Neural progenitor cell (in vitro differentiated cells): ENCODE results near the gene SCMH1. TPM values are rescaled to one million over a fixed set of nuclear protein-coding genes. Genes with fewer than 3 reads are reported as not detected.

Experiments used
- DNase-seq: peaks from one replicate; pipeline ENCODE4 v3.0.0-alpha.2; 2016; ENCODE audit warnings: low spot score
- H2AFZ ChIP-seq: fragments of 200-600 bp; sonication (generic); replicated peaks from 2 replicates; pipeline ENCODE4 v1.6.1; 2016; ENCODE audit warnings: antibody characterized with exemption
- H3F3A ChIP-seq: fragments of 200-600 bp; sonication (generic); 2 replicates; pipeline ENCODE4 v1.6.1; 2016; ENCODE audit warnings: antibody characterized with exemption, low read depth
- H3K27ac ChIP-seq: fragments of 200-600 bp; sonication (generic); 2 replicates; pipeline ENCODE4 v1.5.1; 2016; ENCODE audit warnings: mild to moderate bottlenecking
- H3K27me3 ChIP-seq: fragments of 200-600 bp; sonication (generic); 2 replicates; pipeline ENCODE4 v1.6.1; 2016; ENCODE audit warnings: mild to moderate bottlenecking, moderate library complexity
- H3K36me3 ChIP-seq: fragments of 200-600 bp; sonication (generic); 2 replicates; pipeline ENCODE4 v1.5.1; 2016
- H3K4me1 ChIP-seq: fragments of 200-600 bp; sonication (generic); 2 replicates; pipeline ENCODE4 v1.6.1; 2016; ENCODE audit warnings: mixed run types
- H3K4me2 ChIP-seq: fragments of 200-600 bp; sonication (generic); 2 replicates; pipeline ENCODE4 v1.6.1; 2016
- H3K4me3 ChIP-seq: fragments of 200-600 bp; sonication (generic); 2 replicates; pipeline ENCODE4 v1.5.1; 2016
- H3K79me2 ChIP-seq: fragments of 200-600 bp; sonication (generic); 2 replicates; pipeline ENCODE4 v1.6.1; 2016; ENCODE audit warnings: low read depth
- H3K9ac ChIP-seq: fragments of 200-600 bp; sonication (generic); 2 replicates; pipeline ENCODE4 v1.6.1; 2016
- H3K9me3 ChIP-seq: fragments of 200-600 bp; sonication (generic); 2 replicates; pipeline ENCODE4 v1.5.1; 2016; ENCODE audit warnings: low read depth
- H4K20me1 ChIP-seq: fragments of 200-600 bp; sonication (generic); 2 replicates; pipeline ENCODE4 v1.6.1; 2016; ENCODE audit warnings: low read depth
- H3K27ac Mint-ChIP-seq: 3 replicates; pipeline ENCODE4 v1.8.0; 2021; ENCODE audit warnings: mixed read lengths
- H3K27me3 Mint-ChIP-seq: 2 replicates; pipeline ENCODE4 v1.8.0; 2022; ENCODE audit warnings: low read depth, mild to moderate bottlenecking, inconsistent platforms, moderate library complexity, mixed read lengths; ENCODE audit not compliant: insufficient read depth
- H3K36me3 Mint-ChIP-seq: 3 replicates; pipeline ENCODE4 v1.8.0; 2021; ENCODE audit warnings: mixed read lengths
- H3K4me1 Mint-ChIP-seq: 3 replicates; pipeline ENCODE4 v1.8.0; 2021; ENCODE audit warnings: mixed read lengths
- H3K4me3 Mint-ChIP-seq: 3 replicates; pipeline ENCODE4 v1.8.0; 2021; ENCODE audit warnings: mild to moderate bottlenecking, moderate library complexity, mixed read lengths
- H3K9me3 Mint-ChIP-seq: 3 replicates; pipeline ENCODE4 v1.8.0; 2020; ENCODE audit warnings: mixed read lengths
- EZH2 ChIP-seq: fragments of 200-600 bp; sonication (generic); IDR thresholded peaks from 2 replicates; pipeline ENCODE4 v1.6.1; 2017; ENCODE audit warnings: antibody characterized with exemption, mild to moderate bottlenecking, moderate library complexity
- EZH2phosphoT487 ChIP-seq: fragments of 200-600 bp; sonication (generic); IDR thresholded peaks from 2 replicates; pipeline ENCODE4 v1.6.1; 2017; ENCODE audit warnings: antibody characterized with exemption
- total RNA-seq: library from RNA; depleted of rRNA; stranded (reverse); fragments of >200 nt; gene quantifications from 2 replicates; pipeline ENCODE4 v1.2.3, GENCODE V29; 2015; ENCODE audit warnings: low replicate concordance
- TF ChIP-seq, protein P1 (sequence below): fragments of 200-600 bp; sonication (generic); IDR thresholded peaks from 2 replicates; pipeline ENCODE4 v1.5.1; 2017; ENCODE audit warnings: antibody characterized with exemption, mild to moderate bottlenecking

SCMH1 gene
- total RNA-seq, 1 donor from 2014 or later = 16.1 TPM

DNA sequence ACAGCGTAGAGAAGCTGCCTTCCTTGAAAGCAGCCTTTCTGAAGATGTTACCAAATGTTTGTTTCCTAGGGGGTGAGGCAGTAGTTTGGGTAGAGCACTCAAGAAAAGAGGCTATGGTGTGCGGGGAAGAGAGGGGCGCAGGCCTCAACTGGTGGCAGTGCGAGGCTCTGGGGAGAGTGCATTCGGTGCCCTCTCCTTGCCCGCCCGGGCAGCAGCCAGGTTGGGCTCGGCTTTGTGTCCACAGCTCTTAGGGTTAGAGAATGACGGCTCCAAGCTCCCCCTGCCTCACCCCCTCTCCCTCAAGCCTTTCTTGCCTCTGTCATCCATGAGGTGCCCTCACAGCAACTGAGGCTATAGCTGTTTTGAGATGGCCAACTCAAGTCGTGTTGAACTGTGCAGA lies 219.7 kb downstream of the SCMH1 start:
- DNase-seq = no peak
- peaks cover 5% of the 10 kb centered on the region for H3K4me1 ChIP-seq
- TF ChIP-seq EZH2phosphoT487 = no peak
- TF ChIP-seq, protein P1, sequence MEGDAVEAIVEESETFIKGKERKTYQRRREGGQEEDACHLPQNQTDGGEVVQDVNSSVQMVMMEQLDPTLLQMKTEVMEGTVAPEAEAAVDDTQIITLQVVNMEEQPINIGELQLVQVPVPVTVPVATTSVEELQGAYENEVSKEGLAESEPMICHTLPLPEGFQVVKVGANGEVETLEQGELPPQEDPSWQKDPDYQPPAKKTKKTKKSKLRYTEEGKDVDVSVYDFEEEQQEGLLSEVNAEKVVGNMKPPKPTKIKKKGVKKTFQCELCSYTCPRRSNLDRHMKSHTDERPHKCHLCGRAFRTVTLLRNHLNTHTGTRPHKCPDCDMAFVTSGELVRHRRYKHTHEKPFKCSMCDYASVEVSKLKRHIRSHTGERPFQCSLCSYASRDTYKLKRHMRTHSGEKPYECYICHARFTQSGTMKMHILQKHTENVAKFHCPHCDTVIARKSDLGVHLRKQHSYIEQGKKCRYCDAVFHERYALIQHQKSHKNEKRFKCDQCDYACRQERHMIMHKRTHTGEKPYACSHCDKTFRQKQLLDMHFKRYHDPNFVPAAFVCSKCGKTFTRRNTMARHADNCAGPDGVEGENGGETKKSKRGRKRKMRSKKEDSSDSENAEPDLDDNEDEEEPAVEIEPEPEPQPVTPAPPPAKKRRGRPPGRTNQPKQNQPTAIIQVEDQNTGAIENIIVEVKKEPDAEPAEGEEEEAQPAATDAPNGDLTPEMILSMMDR = no peak
- Mint-ChIP-seq H3K36me3 (peaks cover 18% of the 10 kb centered on the region), H3K27me3 (peaks cover 7% of the 10 kb centered on the region), H3K27ac (peak overlapping the region; percentile 15), H3K9me3 (no peaks in the 10 kb centered on the region), H3K4me1 (peaks cover 15% of the 10 kb centered on the region), H3K4me3 (no peak overlapping the region)
- no peaks in the 10 kb centered on the region for H3K9me3 ChIP-seq
- H3F3A ChIP-seq = peaks cover 14% of the 10 kb centered on the region
- no peak overlapping the region for H3K4me2 ChIP-seq
- H3K79me2 ChIP-seq = no peaks in the 10 kb centered on the region
- H3K36me3 ChIP-seq = no peaks in the 10 kb centered on the region
- no peak overlapping the region for H3K4me3 ChIP-seq
- H3K27me3 ChIP-seq = no peaks in the 10 kb centered on the region
- peaks cover 6% of the 10 kb centered on the region for H4K20me1 ChIP-seq
- no peak overlapping the region for H2AFZ ChIP-seq
- H3K9ac ChIP-seq = no peak overlapping the region
- H3K27ac ChIP-seq = no peak overlapping the region

DNA sequence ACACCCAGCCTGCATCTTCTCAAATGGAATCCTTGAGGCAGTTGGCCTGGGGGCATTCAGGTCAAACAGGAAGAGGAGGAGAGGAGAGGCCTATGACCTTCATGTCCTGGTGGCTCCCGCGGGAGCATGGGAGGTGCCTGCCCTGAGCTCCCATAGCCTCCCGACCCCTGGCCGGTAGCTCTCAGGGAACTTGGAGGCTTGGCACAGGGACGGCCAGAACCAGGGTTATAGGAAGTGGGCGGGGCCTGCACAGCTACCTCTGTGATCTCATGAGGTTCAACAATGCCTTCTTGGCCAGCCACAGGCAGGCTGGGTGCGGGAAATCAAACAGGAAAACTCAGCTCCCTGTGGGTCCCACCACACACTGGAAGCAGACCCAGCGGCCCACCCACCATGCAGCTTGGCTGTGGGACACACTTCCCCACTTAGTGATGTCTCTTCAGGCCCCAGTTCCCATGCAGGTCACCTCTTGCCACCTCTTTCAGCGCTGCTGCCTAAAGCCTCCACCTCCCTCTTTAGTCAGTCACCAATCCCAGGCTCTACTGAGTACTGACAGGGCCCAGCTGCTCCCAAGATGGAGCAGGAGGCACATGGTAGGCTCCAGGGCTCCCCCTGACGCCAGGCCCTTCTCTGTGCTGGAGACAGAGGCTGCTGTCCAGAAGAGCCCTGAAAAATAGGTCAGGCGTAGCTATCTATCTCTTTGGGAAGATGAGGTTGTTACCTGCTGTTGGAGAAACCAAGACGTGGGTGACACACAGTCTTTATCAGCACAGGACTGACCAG lies 220.4 kb downstream of the SCMH1 start, which contains the start of gene SLFNL1:
SLFNL1 (minus strand) TSS at position 200 of the 783 bp plus-strand sequence. CDS start 1,065 bp downstream, outside the sequence.
- no peak for TF ChIP-seq EZH2phosphoT487
- TF ChIP-seq EZH2 = no peak
- TF ChIP-seq, protein P1 = no peak
- H3K79me2 ChIP-seq = no peaks in the 10 kb centered on the region
- H3K27me3 Mint-ChIP-seq = peaks cover 7% of the 10 kb centered on the region
- no peak within 1 kb of the TSS for H3K9ac ChIP-seq
- no peak within 1 kb of the TSS for H3K4me3 ChIP-seq
- peaks cover 14% of the 10 kb centered on the region for H3F3A ChIP-seq
- no peak within 1 kb of the TSS for H2AFZ ChIP-seq
- H3K27ac Mint-ChIP-seq = peak within 1 kb of the TSS; percentile 61
- peaks cover 15% of the 10 kb centered on the region for H3K4me1 Mint-ChIP-seq
- peaks cover 6% of the 10 kb centered on the region for H4K20me1 ChIP-seq
- no peaks in the 10 kb centered on the region for H3K9me3 ChIP-seq
- no peaks in the 10 kb centered on the region for H3K36me3 ChIP-seq
- H3K4me2 ChIP-seq = no peak within 1 kb of the TSS
- H3K9me3 Mint-ChIP-seq = no peaks in the 10 kb centered on the region
- DNase-seq = peak; percentile 32
- no peak within 1 kb of the TSS for H3K27ac ChIP-seq
- no peaks in the 10 kb centered on the region for H3K27me3 ChIP-seq
- peaks cover 5% of the 10 kb centered on the region for H3K4me1 ChIP-seq
- peaks cover 17% of the 10 kb centered on the region for H3K36me3 Mint-ChIP-seq
- H3K4me3 Mint-ChIP-seq = no peak within 1 kb of the TSS

DNA sequence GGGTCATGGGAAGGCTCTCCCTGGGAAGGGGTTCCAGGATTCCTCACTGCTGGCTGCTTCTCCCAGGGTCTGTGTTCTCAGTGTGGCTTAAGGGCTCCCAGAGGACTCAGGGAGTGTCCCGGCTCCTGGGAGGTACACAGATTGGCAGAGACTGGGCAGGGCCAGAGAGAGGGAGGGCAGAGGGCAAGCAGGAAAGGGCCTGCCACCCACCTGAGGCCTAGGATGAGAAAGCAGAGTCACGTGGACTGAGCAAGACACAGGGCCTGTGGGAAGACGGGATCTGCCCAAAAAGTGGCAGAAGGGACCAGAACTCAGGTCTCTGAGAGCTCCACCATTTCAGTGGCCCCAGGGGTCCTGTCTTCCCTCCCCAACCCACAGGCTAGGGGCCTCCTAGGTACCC lies 221.5 kb downstream of the SCMH1 start:
- Histone ChIP-seq H3K4me2 (no peak overlapping the region), H3K9ac (no peak overlapping the region), H3K4me3 (no peak overlapping the region), H4K20me1 (peaks cover 6% of the 10 kb centered on the region), H2AFZ (no peak overlapping the region), H3K36me3 (no peaks in the 10 kb centered on the region), H3F3A (peaks cover 14% of the 10 kb centered on the region), H3K4me1 (peaks cover 5% of the 10 kb centered on the region), H3K27ac (no peak overlapping the region), H3K27me3 (no peaks in the 10 kb centered on the region), H3K9me3 (no peaks in the 10 kb centered on the region), H3K79me2 (no peaks in the 10 kb centered on the region)
- Mint-ChIP-seq H3K4me3 (no peak overlapping the region), H3K9me3 (no peaks in the 10 kb centered on the region), H3K27ac (no peak overlapping the region), H3K4me1 (peaks cover 15% of the 10 kb centered on the region), H3K36me3 (peaks cover 15% of the 10 kb centered on the region), H3K27me3 (peaks cover 7% of the 10 kb centered on the region)
- TF ChIP-seq EZH2 (no peak), EZH2phosphoT487 (no peak)
- TF ChIP-seq, protein P1 = no peak
- DNase-seq = no peak
